ENCODE data around the gene KIFC1. TPM values are rescaled to one million over a fixed set of nuclear protein-coding genes. Genes with fewer than 3 reads are reported as not detected.

The KIFC1 gene
- total and polyA plus RNA-seq, 9 of the 15 experiments (the other 6 are each of a cell fraction or from before 2014, with no cell fraction given), result 1.3 to 95.2 (median 76.9) TPM

DNA sequence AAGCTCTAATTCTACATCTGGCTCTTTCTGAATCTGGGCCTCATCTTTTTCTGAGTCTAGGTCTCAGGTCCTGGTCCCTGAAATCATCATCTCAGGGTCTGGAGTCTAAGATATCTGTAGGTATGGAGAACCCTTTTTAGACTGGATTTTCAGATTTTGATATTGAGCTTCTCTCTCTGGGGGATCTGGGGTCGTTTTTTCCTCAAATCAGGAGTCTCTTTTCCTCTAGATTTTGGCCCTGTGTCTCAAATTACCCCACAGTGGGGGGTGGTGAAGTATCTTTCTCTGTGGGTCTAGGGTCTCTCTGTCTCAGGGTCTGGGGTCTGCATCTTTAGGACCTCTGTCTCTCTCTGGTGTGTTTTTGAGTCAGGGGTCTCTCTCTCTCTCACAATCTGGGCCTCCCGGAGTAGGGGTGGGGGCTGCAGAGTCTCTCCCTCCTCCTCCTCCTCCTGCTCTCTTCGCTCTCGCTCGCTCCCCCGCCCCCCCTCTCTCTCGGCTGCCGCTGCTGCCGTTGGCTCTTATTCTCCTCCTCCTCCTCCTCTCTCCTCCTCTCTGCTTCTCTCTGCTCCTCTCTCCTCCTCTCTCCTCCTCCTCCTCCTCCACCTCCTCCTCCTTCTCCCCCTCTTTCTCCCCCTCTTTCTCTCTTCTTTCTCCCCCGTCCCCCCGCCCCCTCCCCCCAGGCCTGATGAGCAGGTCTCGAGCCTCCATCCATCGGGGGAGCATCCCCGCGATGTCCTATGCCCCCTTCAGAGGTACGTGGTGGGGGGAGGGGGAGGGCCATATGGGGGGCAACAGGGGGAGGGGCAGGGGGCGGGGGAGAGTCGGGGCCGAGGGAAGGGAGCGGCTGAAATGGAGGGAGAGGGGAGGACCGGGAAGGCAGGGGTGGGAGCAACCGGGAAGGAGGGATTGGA is 28.2 kb downstream of the KIFC1 start, which contains the start of gene SYNGAP1 (continued):
- TF ChIP-seq NEUROD1 (IDR thresholded peaks at IDR 0.05; ENCODE audit: borderline replicate concordance, low read depth, low read length, partially characterized antibody) (peak; percentile 17), ZNF57 (CRISPR knock-in tag; IDR thresholded peaks at IDR 0.05) (no peak), HDAC8 (tag; IDR thresholded peaks at IDR 0.05) (no peak), FOXJ2 (tag; IDR thresholded peaks at IDR 0.05) (0 out of 2 replicates have a peak, but pooled peaks have one; percentile 24), HNRNPLL (IDR thresholded peaks at IDR 0.05; ENCODE audit: low read depth, low read length, poor library complexity, severe bottlenecking) (no peak), SIRT6 (IDR thresholded peaks at IDR 0.05; ENCODE audit: low read depth, low read length) (no peak), ZNF41 (CRISPR knock-in tag; conservative IDR thresholded peaks at IDR 0.05) (no peak), ELF1 (tag; IDR thresholded peaks at IDR 0.05) (no peak), C11orf30 (IDR thresholded peaks at IDR 0.05; ENCODE audit: low read depth) (no peak)
